Osteocyte (in vitro differentiated cells): Measurements from ENCODE around the gene PRR14. TPM values are rescaled to one million over a fixed set of nuclear protein-coding genes. Genes with fewer than 3 reads are reported as not detected.

ENCODE experiments used
- DNase-seq: peaks from one replicate; pipeline ENCODE4 v3.0.0; 2021; ENCODE audit warnings: mixed read lengths; ENCODE audit not compliant: unreplicated experiment; ENCODE audit errors: extremely low spot score
- H3K27ac Mint-ChIP-seq: one replicate; pipeline ENCODE4 v1.8.0; 2021; ENCODE audit warnings: mild to moderate bottlenecking, mixed read lengths; ENCODE audit not compliant: unreplicated experiment
- H3K27me3 Mint-ChIP-seq: one replicate; pipeline ENCODE4 v1.8.0; 2021; ENCODE audit warnings: mixed read lengths; ENCODE audit not compliant: unreplicated experiment
- H3K36me3 Mint-ChIP-seq: one replicate; pipeline ENCODE4 v1.8.0; 2021; ENCODE audit warnings: mixed read lengths; ENCODE audit not compliant: unreplicated experiment
- H3K4me1 Mint-ChIP-seq: one replicate; pipeline ENCODE4 v1.8.0; 2021; ENCODE audit warnings: mixed read lengths; ENCODE audit not compliant: unreplicated experiment
- H3K4me3 Mint-ChIP-seq: one replicate; pipeline ENCODE4 v1.8.0; 2021; ENCODE audit warnings: mild to moderate bottlenecking, moderate library complexity, mixed read lengths; ENCODE audit not compliant: unreplicated experiment
- H3K9me3 Mint-ChIP-seq: one replicate; pipeline ENCODE4 v1.8.0; 2021; ENCODE audit warnings: mixed read lengths; ENCODE audit not compliant: unreplicated experiment
- total RNA-seq: library from RNA; stranded (reverse); gene quantifications from 2 replicates; pipeline ENCODE4 v1.2.1, GENCODE V29; 2021
- TF ChIP-seq, protein P1 (sequence below): fragments of 200-600 bp; sonication (generic); IDR thresholded peaks from 2 replicates; pipeline ENCODE4 v1.5.0; 2021; ENCODE audit warnings: antibody characterized with exemption, mild to moderate bottlenecking, moderate library complexity

The PRR14 gene
- total RNA-seq, 1 donor from 2014 or later: 52.0 TPM

DNA sequence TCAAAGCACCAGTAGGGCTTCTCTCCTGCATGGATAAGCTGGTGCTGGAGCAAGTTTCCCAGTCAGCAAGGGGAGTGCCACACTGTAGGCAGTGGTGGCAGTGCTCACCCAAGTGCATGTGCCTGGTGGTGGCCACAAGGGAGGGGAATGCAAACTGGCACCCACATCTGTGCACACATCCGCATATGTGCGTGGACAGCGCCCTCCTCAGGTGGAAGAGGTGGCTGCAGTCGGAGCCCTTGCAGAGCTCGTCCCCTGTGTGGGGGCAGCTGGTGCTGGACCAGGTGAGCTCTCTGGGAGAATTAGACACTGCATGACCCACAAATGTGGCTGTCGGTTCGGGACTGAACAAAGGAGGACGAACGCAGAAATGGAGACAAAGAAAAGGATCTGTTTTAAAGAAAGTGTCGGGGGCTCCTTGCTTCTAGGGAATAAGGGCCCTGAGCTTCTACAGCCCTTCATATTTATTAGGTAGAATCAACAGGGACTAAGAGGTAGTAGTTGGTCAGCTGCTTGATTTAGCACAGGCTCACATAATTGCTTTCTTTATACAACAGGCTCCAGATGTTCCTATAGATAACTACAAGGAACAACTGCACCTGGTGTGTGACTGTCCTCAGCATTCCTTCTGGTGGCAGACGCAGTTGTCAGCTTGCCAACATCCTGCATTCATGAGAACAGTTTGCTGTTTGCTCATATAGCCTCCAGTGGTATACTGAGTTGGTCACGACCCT is 35.2 kb upstream of the PRR14 start:
- Mint-ChIP-seq H3K36me3 (no peaks in the 10 kb centered on the region), H3K27ac (no peak overlapping the region), H3K27me3 (peaks cover 14% of the 10 kb centered on the region), H3K4me1 (peaks cover 1% of the 10 kb centered on the region), H3K9me3 (no peaks in the 10 kb centered on the region), H3K4me3 (no peak overlapping the region)
- no peak for DNase-seq
- TF ChIP-seq, protein P1, sequence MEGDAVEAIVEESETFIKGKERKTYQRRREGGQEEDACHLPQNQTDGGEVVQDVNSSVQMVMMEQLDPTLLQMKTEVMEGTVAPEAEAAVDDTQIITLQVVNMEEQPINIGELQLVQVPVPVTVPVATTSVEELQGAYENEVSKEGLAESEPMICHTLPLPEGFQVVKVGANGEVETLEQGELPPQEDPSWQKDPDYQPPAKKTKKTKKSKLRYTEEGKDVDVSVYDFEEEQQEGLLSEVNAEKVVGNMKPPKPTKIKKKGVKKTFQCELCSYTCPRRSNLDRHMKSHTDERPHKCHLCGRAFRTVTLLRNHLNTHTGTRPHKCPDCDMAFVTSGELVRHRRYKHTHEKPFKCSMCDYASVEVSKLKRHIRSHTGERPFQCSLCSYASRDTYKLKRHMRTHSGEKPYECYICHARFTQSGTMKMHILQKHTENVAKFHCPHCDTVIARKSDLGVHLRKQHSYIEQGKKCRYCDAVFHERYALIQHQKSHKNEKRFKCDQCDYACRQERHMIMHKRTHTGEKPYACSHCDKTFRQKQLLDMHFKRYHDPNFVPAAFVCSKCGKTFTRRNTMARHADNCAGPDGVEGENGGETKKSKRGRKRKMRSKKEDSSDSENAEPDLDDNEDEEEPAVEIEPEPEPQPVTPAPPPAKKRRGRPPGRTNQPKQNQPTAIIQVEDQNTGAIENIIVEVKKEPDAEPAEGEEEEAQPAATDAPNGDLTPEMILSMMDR: peak; percentile 42

DNA sequence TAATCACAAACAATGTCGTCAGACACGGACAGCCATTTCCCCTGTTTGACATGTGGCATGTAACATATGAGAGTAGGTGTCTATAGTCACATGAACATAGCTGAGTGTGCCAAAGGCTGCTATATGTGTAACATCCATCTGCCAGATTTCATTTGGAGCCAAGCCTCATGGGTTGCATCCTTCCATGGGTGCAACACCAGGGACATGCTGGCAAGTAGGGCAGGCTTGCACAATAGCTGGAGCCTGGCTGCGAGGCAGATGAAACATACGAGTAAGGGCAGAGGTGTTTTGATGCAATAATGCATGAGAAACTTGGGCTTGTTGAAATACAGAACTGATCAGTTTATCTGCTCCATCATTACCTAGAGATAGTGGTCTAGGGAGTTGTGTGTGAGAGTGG is 31.6 kb upstream of the PRR14 start:
- Mint-ChIP-seq H3K4me3 (no peak overlapping the region), H3K9me3 (no peaks in the 10 kb centered on the region), H3K27ac (no peak overlapping the region), H3K27me3 (peaks cover 33% of the 10 kb centered on the region), H3K4me1 (no peaks in the 10 kb centered on the region), H3K36me3 (no peaks in the 10 kb centered on the region)
- TF ChIP-seq, protein P1: no peak
- no peak for DNase-seq

DNA sequence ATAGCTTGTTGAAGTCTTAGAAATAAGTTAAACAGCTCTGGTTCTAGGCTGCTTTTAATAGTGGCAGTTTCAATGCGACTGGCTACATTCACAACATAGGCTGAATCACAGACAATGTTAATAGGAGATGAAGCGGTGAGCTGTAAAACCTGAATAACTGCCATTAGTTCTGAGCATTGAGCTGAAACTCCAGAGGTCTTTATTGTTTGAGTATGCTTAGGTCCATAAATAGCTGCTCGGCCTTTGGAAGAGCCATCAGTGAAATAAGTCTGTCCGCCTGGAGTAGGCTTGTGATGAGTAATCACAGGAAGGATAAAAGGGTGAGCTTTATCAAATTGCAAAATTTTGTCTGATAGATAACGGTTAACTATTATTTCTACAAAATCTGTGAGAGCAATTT is 31.1 kb upstream of the PRR14 start:
- H3K9me3 Mint-ChIP-seq: no peaks in the 10 kb centered on the region
- H3K27me3 Mint-ChIP-seq: peaks cover 33% of the 10 kb centered on the region
- no peak for DNase-seq
- no peak overlapping the region for H3K4me3 Mint-ChIP-seq
- H3K4me1 Mint-ChIP-seq: no peaks in the 10 kb centered on the region
- H3K36me3 Mint-ChIP-seq: no peaks in the 10 kb centered on the region
- TF ChIP-seq, protein P1: no peak
- no peak overlapping the region for H3K27ac Mint-ChIP-seq

DNA sequence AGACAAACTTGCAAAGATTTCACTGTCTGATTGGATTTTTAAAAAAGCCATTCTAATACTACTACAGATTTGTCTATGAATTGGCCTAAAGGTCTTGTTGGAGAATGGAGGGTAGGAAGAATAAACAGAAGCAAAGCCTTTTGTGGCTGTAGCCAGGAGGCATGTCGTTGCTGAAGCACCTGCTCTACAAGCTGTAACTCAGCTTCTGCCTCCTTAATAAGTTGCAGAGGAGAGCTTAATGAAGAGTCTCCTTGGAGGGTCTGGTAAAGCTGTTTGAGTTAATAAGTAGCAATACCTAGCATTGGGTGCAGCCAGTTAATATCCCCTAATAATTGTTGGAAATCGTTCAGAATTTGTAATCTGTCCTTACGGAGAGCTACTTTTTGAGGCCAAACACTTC is 30.6 kb upstream of the PRR14 start:
- H3K27ac Mint-ChIP-seq: no peak overlapping the region
- H3K27me3 Mint-ChIP-seq: peaks cover 33% of the 10 kb centered on the region
- TF ChIP-seq, protein P1: no peak
- H3K9me3 Mint-ChIP-seq: no peaks in the 10 kb centered on the region
- no peak overlapping the region for H3K4me3 Mint-ChIP-seq
- no peaks in the 10 kb centered on the region for H3K4me1 Mint-ChIP-seq
- H3K36me3 Mint-ChIP-seq: no peaks in the 10 kb centered on the region
- no peak for DNase-seq

DNA sequence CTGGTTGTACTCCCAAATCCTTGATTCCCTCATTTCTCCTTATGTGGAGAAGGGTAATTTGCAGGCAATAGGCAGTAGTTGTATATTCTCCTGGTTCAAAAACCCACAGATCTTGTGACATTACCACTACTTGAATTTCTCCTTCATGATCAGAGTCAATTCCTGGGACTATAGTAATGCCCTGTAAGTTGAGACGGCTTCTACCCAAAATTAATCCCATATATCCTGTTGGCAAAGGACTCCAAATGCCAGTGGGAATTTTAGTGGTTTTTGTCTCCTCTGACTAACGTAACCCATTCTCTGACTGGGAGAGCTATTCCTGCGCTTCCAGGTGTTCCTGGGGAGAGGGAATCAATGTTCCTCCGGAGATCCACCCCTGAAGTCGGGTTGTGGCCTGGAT is 29.0 kb upstream of the PRR14 start:
- peaks cover 33% of the 10 kb centered on the region for H3K27me3 Mint-ChIP-seq
- no peaks in the 10 kb centered on the region for H3K36me3 Mint-ChIP-seq
- H3K27ac Mint-ChIP-seq: no peak overlapping the region
- no peak for DNase-seq
- TF ChIP-seq, protein P1: no peak
- no peak overlapping the region for H3K4me3 Mint-ChIP-seq
- no peaks in the 10 kb centered on the region for H3K4me1 Mint-ChIP-seq
- H3K9me3 Mint-ChIP-seq: no peaks in the 10 kb centered on the region
